Naive thymus-derived CD8-positive, alpha-beta T cell (primary cell): Measurements from ENCODE around the gene MRI1. TPM values are rescaled to one million over a fixed set of nuclear protein-coding genes. Genes with fewer than 3 reads are reported as not detected.
A peak's percentile ranks its signal among the peaks of the same experiment; 100 is the strongest.

Source experiments
- ATAC-seq, 2 donors: fragments of 150-1000 bp; cut with Tn5 transposase in 1 of 2; sonication (Bioruptor Pico), chemical (Tn5 transposase) in 1 of 2; 1 replicate in 1 of 2; 2 replicates in 1 of 2; pipeline ENCODE4 v1.10.0; 2021; ENCODE audit warnings: mild to moderate bottlenecking in 2 of 2, moderate library complexity in 2 of 2
- POLR2A ChIA-PET: fragments of 350-600 bp; sonication (Branson Sonifier 250); formaldehyde crosslinking; loops from one replicate; lab custom pipeline; 2021; ENCODE audit warnings: antibody characterized with exemption; lab: Charles Lee
- DNase-seq, 10 donors: peaks; one replicate each; pipeline versions ENCODE4 v3.0.0 to v3.0.0-alpha.2; 2020 to 2022
- H3K27ac Mint-ChIP-seq, 10 donors: one replicate each; pipeline ENCODE4 v1.8.0; 2020 to 2022; ENCODE audit warnings: mild to moderate bottlenecking in 10 of 10, mixed read lengths in 10 of 10, moderate library complexity in 4 of 10, inconsistent platforms in 1 of 10
- H3K27me3 Mint-ChIP-seq, 5 donors: one replicate each; pipeline ENCODE4 v1.8.0; 2021 to 2022; ENCODE audit warnings: mixed read lengths in 5 of 5
- H3K36me3 Mint-ChIP-seq, 3 donors: one replicate each; pipeline ENCODE4 v1.8.0; 2020 to 2022; ENCODE audit warnings: mixed read lengths in 3 of 3, mild to moderate bottlenecking in 2 of 3, inconsistent platforms in 1 of 3
- H3K4me1 Mint-ChIP-seq, 4 donors: one replicate each; pipeline ENCODE4 v1.8.0; 2021 to 2022; ENCODE audit warnings: mixed read lengths in 4 of 4
- H3K4me3 Mint-ChIP-seq, 10 donors: one replicate each; pipeline ENCODE4 v1.8.0; 2020 to 2022; ENCODE audit warnings: mild to moderate bottlenecking in 10 of 10, mixed read lengths in 10 of 10, moderate library complexity in 6 of 10, inconsistent platforms in 1 of 10
- H3K9me3 Mint-ChIP-seq, 9 donors: one replicate each; pipeline ENCODE4 v1.8.0; 2020 to 2022; ENCODE audit warnings: mixed read lengths in 9 of 9, mild to moderate bottlenecking in 3 of 9, inconsistent platforms in 1 of 9, moderate library complexity in 1 of 9
- polyA plus RNA-seq, 3 donors: library from polyadenylated mRNA; unstranded; fragments of 300-500 nt; fragmentation: Illumina TruSeq; gene quantifications; one replicate each; pipeline ENCODE4 v1.2.3, GENCODE V29; 2021
- total RNA-seq, 8 experiments: library from RNA in 2 of 8; stranded (reverse) in 2 of 8; gene quantifications; one replicate each; pipeline ENCODE4 v1.2.3 and lab custom pipeline; 2021 to 2026

The MRI1 gene
- total and polyA plus RNA-seq, 5 experiments from 2014 or later: 6.4 to 85.1 (median 15.5) TPM

- DNase-seq: peak in 1 of 10 donors; percentile 42
- peak overlapping the region in 1 of 10 donors; percentile 27 for H3K27ac Mint-ChIP-seq
- H3K27me3 Mint-ChIP-seq: no peaks in the 10 kb centered on the region
- peaks cover 0 to 31% (median 12%) of the 10 kb centered on the region in 3 donors for H3K36me3 Mint-ChIP-seq
- POLR2A ChIA-PET: interaction anchor here (0.7 to 0.9 kb wide), 4 partner anchors 10 to 31 kb away, joined by 3 to 4 read pairs (median 3); no protein-coding TSS in a partner anchor
- H3K4me3 Mint-ChIP-seq: peak overlapping the region in 1 of 10 donors; percentile 56
- peaks cover 0 to 11% (median 6%) of the 10 kb centered on the region in 4 donors for H3K4me1 Mint-ChIP-seq
- H3K9me3 Mint-ChIP-seq: no peaks in the 10 kb centered on the region
- peak in 1 of 2 donors; percentile 25 for ATAC-seq
These were observed 52.8 kb downstream of the MRI1 start for GRCh38 chr19:13817018-13817614.

GRCh38 chr19:13817615-13818371 lies 53.5 kb downstream of the MRI1 start:
- POLR2A ChIA-PET: interaction anchor here (0.9 kb wide), 2 partner anchors 20 to 32 kb away, joined by 3 to 4 read pairs; no protein-coding TSS in a partner anchor
- peaks cover 0 to 11% (median 6%) of the 10 kb centered on the region in 4 donors for H3K4me1 Mint-ChIP-seq
- H3K36me3 Mint-ChIP-seq: peaks cover 0 to 32% (median 10%) of the 10 kb centered on the region in 3 donors
- ATAC-seq: peak; percentile 52 to 73
- peak overlapping the region in 1 of 10 donors; percentile 40 for H3K27ac Mint-ChIP-seq
- H3K9me3 Mint-ChIP-seq: no peaks in the 10 kb centered on the region
- H3K4me3 Mint-ChIP-seq: peak overlapping the region in 5 of 10 donors; percentile 31 to 65 (median 56)
- H3K27me3 Mint-ChIP-seq: no peaks in the 10 kb centered on the region
- peak in 3 of 10 donors; percentile 45 to 57 (median 53) for DNase-seq

GRCh38 chr19:13819238-13819637 lies 54.9 kb downstream of the MRI1 start:
- Mint-ChIP-seq H3K9me3 (no peaks in the 10 kb centered on the region), H3K27me3 (no peaks in the 10 kb centered on the region), H3K4me3 (no peak overlapping the region), H3K27ac (no peak overlapping the region), H3K4me1 (peaks cover 0 to 17% (median 6%) of the 10 kb centered on the region in 4 donors), H3K36me3 (peaks cover 0 to 26% (median 10%) of the 10 kb centered on the region in 3 donors)
- POLR2A ChIA-PET: interaction anchor here (0.6 kb wide), 1 partner anchor 39 kb away, joined by 9 read pairs; no protein-coding TSS in a partner anchor
- DNase-seq (no peak), ATAC-seq (no peak)

GRCh38 chr19:13821292-13821691 lies 57.0 kb downstream of the MRI1 start:
- ATAC-seq: no peak
- H3K27me3 Mint-ChIP-seq: no peaks in the 10 kb centered on the region
- POLR2A ChIA-PET: interaction anchor here (0.6 kb wide), 2 partner anchors 14 to 31 kb away, joined by 3 to 6 read pairs; no protein-coding TSS in a partner anchor
- H3K4me3 Mint-ChIP-seq: no peak overlapping the region
- no peak for DNase-seq
- H3K9me3 Mint-ChIP-seq: no peaks in the 10 kb centered on the region
- H3K4me1 Mint-ChIP-seq: peaks cover 0 to 11% (median 6%) of the 10 kb centered on the region in 4 donors
- no peak overlapping the region for H3K27ac Mint-ChIP-seq
- H3K36me3 Mint-ChIP-seq: peaks cover 0 to 26% (median 10%) of the 10 kb centered on the region in 3 donors

GRCh38 chr19:13823256-13823655 lies 58.9 kb downstream of the MRI1 start:
- ATAC-seq (no peak), DNase-seq (no peak)
- H3K27me3 Mint-ChIP-seq: no peaks in the 10 kb centered on the region
- H3K9me3 Mint-ChIP-seq: no peaks in the 10 kb centered on the region
- no peak overlapping the region for H3K4me3 Mint-ChIP-seq
- peaks cover 0 to 27% (median 6%) of the 10 kb centered on the region in 3 donors for H3K36me3 Mint-ChIP-seq
- peak overlapping the region in 1 of 10 donors; percentile 54 for H3K27ac Mint-ChIP-seq
- peaks cover 0 to 6% (median 5%) of the 10 kb centered on the region in 4 donors for H3K4me1 Mint-ChIP-seq
- POLR2A ChIA-PET: no interaction called here

Other genes starting within 250 kb of the MRI1 start
- 10 to 100 TPM; 74.1 to 80.0 TPM for gene C19orf53, start 9.9 kb downstream of the MRI1 start, total RNA-seq
- gene C19orf53, start 9.9 kb downstream of the MRI1 start, polyA plus RNA-seq: 100 to 1,000 TPM; 248 to 324 (median 278) TPM
- gene ZSWIM4, start 30.9 kb downstream of the MRI1 start, total RNA-seq: 1 to 10 TPM; 7.8 to 8.1 TPM
- 1 to 10 TPM in 2 of 3 donors, under 1 TPM in 1; 0.30 to 1.5 (median 1.1) TPM for gene ZSWIM4, start 30.9 kb downstream of the MRI1 start, polyA plus RNA-seq
- not detected for gene NANOS3, start 112.6 kb downstream of the MRI1 start, total RNA-seq
- gene NANOS3, start 112.6 kb downstream of the MRI1 start, polyA plus RNA-seq: not detected
- 1 to 10 TPM; 3.0 to 3.7 TPM for gene BRME1, start 141.6 kb downstream of the MRI1 start, total RNA-seq
- gene BRME1, start 141.6 kb downstream of the MRI1 start, polyA plus RNA-seq: under 1 TPM; 0.49 to 0.94 (median 0.76) TPM
- 10 to 100 TPM; 29.7 to 30.7 TPM for gene CC2D1A, start 141.7 kb downstream of the MRI1 start, total RNA-seq
- gene CC2D1A, start 141.7 kb downstream of the MRI1 start, polyA plus RNA-seq: 10 to 100 TPM in 1 of 3 donors, 1 to 10 TPM in 2; 4.3 to 10.5 (median 5.5) TPM
- not detected for gene PODNL1, start 173.9 kb downstream of the MRI1 start, total RNA-seq
- not detected for gene PODNL1, start 173.9 kb downstream of the MRI1 start, polyA plus RNA-seq
- gene DCAF15, start 188.0 kb downstream of the MRI1 start, total RNA-seq: 10 to 100 TPM; 93.5 to 93.6 TPM
- gene DCAF15, start 188.0 kb downstream of the MRI1 start, polyA plus RNA-seq: 1 to 10 TPM; 2.9 to 6.0 (median 3.4) TPM
- 10 to 100 TPM; 17.1 to 18.8 TPM for gene RFX1, start 241.8 kb downstream of the MRI1 start, total RNA-seq
- 1 to 10 TPM in 2 of 3 donors, under 1 TPM in 1; 0.84 to 1.1 (median 1.0) TPM for gene RFX1, start 241.8 kb downstream of the MRI1 start, polyA plus RNA-seq